ENCODE results near the gene SLC13A3.

GRCh38 chr20:46663531-46663930 is 12.3 kb upstream of the SLC13A3 start:
- TF ChIP-seq CTCF (IDR thresholded peaks at IDR 0.05; ENCODE audit: insufficient read depth, low read depth, low read length) (no peak), EZH2 (IDR thresholded peaks at IDR 0.05; ENCODE audit: insufficient read depth, low read length) (no peak)

Measured in astrocyte (in vitro differentiated cells and primary cell).